ENCODE measurements around the gene PDXK. TPM values are rescaled to one million over a fixed set of nuclear protein-coding genes. Genes with fewer than 3 reads are reported as not detected.

The PDXK gene
- total RNA-seq, 1 experiment from 2014 or later, result 175 TPM

DNA sequence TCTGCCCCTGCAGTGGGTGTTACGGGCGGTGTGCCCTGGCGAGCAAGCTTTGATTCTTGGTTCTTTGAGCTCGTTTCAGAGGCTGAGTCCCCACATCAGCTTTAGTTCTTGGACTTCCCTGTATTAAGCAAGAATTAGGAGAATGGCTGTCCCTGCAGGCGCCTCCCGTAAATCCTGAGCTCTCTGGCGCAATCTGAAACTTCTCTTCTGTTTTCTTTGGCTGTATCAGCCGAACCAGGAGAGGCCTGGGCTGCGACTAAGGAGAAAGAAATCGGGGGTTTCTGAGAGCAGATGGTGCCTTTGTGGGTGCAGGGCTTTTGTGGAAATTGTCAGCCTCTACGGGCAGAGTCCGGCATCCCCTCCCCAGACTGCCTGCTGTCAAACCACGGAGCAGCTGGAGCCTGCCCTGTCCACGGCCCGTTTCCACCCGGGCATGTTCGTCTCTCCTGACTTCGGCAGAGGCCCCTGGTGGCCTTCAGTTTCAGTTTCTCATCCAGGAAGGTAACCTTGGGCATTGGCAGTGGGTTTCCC, 39.2 kb downstream of the PDXK start:
- TF ChIP-seq, protein P1, sequence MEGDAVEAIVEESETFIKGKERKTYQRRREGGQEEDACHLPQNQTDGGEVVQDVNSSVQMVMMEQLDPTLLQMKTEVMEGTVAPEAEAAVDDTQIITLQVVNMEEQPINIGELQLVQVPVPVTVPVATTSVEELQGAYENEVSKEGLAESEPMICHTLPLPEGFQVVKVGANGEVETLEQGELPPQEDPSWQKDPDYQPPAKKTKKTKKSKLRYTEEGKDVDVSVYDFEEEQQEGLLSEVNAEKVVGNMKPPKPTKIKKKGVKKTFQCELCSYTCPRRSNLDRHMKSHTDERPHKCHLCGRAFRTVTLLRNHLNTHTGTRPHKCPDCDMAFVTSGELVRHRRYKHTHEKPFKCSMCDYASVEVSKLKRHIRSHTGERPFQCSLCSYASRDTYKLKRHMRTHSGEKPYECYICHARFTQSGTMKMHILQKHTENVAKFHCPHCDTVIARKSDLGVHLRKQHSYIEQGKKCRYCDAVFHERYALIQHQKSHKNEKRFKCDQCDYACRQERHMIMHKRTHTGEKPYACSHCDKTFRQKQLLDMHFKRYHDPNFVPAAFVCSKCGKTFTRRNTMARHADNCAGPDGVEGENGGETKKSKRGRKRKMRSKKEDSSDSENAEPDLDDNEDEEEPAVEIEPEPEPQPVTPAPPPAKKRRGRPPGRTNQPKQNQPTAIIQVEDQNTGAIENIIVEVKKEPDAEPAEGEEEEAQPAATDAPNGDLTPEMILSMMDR (conservative IDR thresholded peaks at IDR 0.05), result no peak
- TF ChIP-seq EZH2 (IDR thresholded peaks at IDR 0.05; ENCODE audit: low read depth), result no peak
- CTCF ChIA-PET, result no interaction called here

DNA sequence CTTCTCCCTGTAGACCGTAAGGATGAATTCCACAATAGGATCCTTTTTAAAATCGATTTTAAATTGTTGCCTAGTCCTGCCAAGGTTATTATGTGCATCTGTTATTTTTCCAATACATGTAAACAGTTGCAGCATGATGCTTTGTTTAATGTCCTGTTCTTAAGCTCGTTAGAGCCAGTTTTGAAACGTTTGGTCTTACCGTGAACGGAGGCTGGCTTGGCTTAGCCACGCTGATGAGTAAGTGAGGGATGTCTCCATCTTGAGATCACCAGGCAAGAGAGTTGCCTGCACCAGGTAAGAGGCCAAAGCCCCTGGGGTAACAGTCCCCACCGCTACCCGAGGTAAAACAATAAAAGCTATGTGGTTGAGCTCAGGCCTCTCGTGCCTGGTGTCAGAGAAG, 39.9 kb downstream of the PDXK start:
- BruUV-seq (replicated peaks), result no TSS peak
- POLR2A ChIA-PET (ENCODE audit: unreplicated experiment), result interaction anchor here (0.9 kb wide), 1 partner anchor 10 kb away, joined by 4 read pairs; no protein-coding TSS in a partner anchor
- TF ChIP-seq, protein P1 (conservative IDR thresholded peaks at IDR 0.05), result no peak
- no peak for TF ChIP-seq EZH2 (IDR thresholded peaks at IDR 0.05; ENCODE audit: low read depth)

More for the DNA sequence above, 39.2 kb downstream of the PDXK start:
- Histone ChIP-seq H3K27ac (no peak overlapping the region), H3K9me3 (ENCODE audit: insufficient read depth, low read depth) (no peaks in the 10 kb centered on the region), H3K4me1 (replicated peaks; ENCODE audit: insufficient read depth) (no peaks in the 10 kb centered on the region), H3F3A (ENCODE audit: insufficient read depth, low read depth) (peaks cover 10% of the 10 kb centered on the region; the same call in 1 of the 2 replicates), H3K79me2 (ENCODE audit: low read depth) (no peaks in the 10 kb centered on the region), H3K4me2 (no peak overlapping the region), H2AFZ (no peak overlapping the region), H3K4me3 (no peak overlapping the region), H3K9me2 (ENCODE audit: insufficient read depth) (no peaks in the 10 kb centered on the region), H4K20me1 (ENCODE audit: insufficient read depth) (no peaks in the 10 kb centered on the region), H3K27me3 (ENCODE audit: insufficient read depth, low read depth) (no peaks in the 10 kb centered on the region), H3K36me3 (ENCODE audit: low read depth) (no peaks in the 10 kb centered on the region)
- POLR2A ChIA-PET (ENCODE audit: unreplicated experiment), result no interaction called here
- no TSS peak for BruUV-seq (replicated peaks)
- intact Hi-C loops (cut with micrococcal nuclease; ENCODE audit: unreplicated experiment), result no loop called here
- DNase-seq, result no peak

DNA sequence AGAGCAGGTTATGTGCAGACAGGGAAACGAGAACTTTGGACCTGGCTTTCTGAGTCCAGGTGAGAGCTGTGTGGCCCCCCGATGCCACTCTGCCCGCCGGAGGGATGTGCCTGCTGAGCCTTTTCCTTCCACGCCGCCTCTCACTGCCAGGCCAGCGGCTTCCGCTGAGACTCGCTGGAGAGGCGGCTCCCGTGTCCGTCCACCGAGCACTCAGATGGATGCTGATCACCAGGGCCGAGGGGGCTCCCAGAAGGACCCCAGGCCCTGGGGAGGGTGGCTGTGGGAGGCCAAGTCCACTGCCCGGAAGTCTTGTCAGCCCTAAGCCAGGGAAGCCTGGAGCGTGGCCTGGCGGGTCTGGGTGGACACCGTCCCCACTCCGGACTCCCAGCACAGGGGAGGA, 40.7 kb downstream of the PDXK start:
- Histone ChIP-seq H3K9me2 (ENCODE audit: insufficient read depth) (no peaks in the 10 kb centered on the region), H3K27me3 (ENCODE audit: insufficient read depth, low read depth) (no peaks in the 10 kb centered on the region), H4K20me1 (ENCODE audit: insufficient read depth) (no peaks in the 10 kb centered on the region), H3K79me2 (ENCODE audit: low read depth) (no peaks in the 10 kb centered on the region), H2AFZ (no peak overlapping the region), H3K4me3 (no peak overlapping the region), H3K27ac (no peak overlapping the region), H3K9me3 (ENCODE audit: insufficient read depth, low read depth) (no peaks in the 10 kb centered on the region), H3K4me1 (replicated peaks; ENCODE audit: insufficient read depth) (no peaks in the 10 kb centered on the region), H3F3A (ENCODE audit: insufficient read depth, low read depth) (peaks cover 15% of the 10 kb centered on the region; the same call in 1 of the 2 replicates), H3K4me2 (no peak overlapping the region), H3K36me3 (ENCODE audit: low read depth) (no peaks in the 10 kb centered on the region)
- BruUV-seq (replicated peaks), result no TSS peak
- ChIA-PET CTCF (no interaction called here), POLR2A (ENCODE audit: unreplicated experiment) (interaction anchor here (0.9 kb wide), 1 partner anchor 9 kb away, joined by 4 read pairs; no protein-coding TSS in a partner anchor)
- intact Hi-C loops (cut with micrococcal nuclease; ENCODE audit: unreplicated experiment), result no loop called here
- TF ChIP-seq, protein P1 (conservative IDR thresholded peaks at IDR 0.05), result no peak
- TF ChIP-seq EZH2 (IDR thresholded peaks at IDR 0.05; ENCODE audit: low read depth), result no peak
- no peak for DNase-seq

More for the DNA sequence above, 39.9 kb downstream of the PDXK start:
- H3K4me1 ChIP-seq (replicated peaks; ENCODE audit: insufficient read depth), result no peaks in the 10 kb centered on the region
- no peak overlapping the region for H3K4me2 ChIP-seq
- H3K4me3 ChIP-seq, result no peak overlapping the region
- no peak for DNase-seq
- no peaks in the 10 kb centered on the region for H3K9me2 ChIP-seq (ENCODE audit: insufficient read depth)
- H3K27me3 ChIP-seq (ENCODE audit: insufficient read depth, low read depth), result no peaks in the 10 kb centered on the region
- CTCF ChIA-PET, result no interaction called here
- no peaks in the 10 kb centered on the region for H3K36me3 ChIP-seq (ENCODE audit: low read depth)
- H3K9me3 ChIP-seq (ENCODE audit: insufficient read depth, low read depth), result no peaks in the 10 kb centered on the region
- intact Hi-C loops (cut with micrococcal nuclease; ENCODE audit: unreplicated experiment), result no loop called here
- H3K27ac ChIP-seq, result no peak overlapping the region
- no peaks in the 10 kb centered on the region for H4K20me1 ChIP-seq (ENCODE audit: insufficient read depth)
- no peak overlapping the region for H2AFZ ChIP-seq
- no peaks in the 10 kb centered on the region for H3K79me2 ChIP-seq (ENCODE audit: low read depth)
- peaks cover 10% of the 10 kb centered on the region; the same call in 1 of the 2 replicates for H3F3A ChIP-seq (ENCODE audit: insufficient read depth, low read depth)

All from PC-9 (cell line).